ENCODE measurements around the gene ANKRD16. TPM values are rescaled to one million over a fixed set of nuclear protein-coding genes. Genes with fewer than 3 reads are reported as not detected.
A peak's percentile ranks its signal among the peaks of the same experiment; 100 is the strongest.
"Not testable (repeated sequence)": the region's sequence is repeated elsewhere in the genome, so short reads cannot be mapped to it uniquely, and the experiment has no call there.

Gene ANKRD16
- total RNA-seq, 1 donor from 2014 or later: 10.2 TPM

- not testable (repeated sequence) for DNase-seq (ENCODE audit: low spot score)
Measured at GRCh38 chr10:5836181-5836580, 53.5 kb downstream of the ANKRD16 start.

- no peak for DNase-seq (ENCODE audit: low spot score)
Measured at GRCh38 chr10:5835446-5836095, 54.1 kb downstream of the ANKRD16 start.

GRCh38 chr10:5833814-5834213 is 55.9 kb downstream of the ANKRD16 start:
- no peak for DNase-seq (ENCODE audit: low spot score)

- DNase-seq (ENCODE audit: low spot score): peak; percentile 77
Measured at GRCh38 chr10:5832946-5833345, 56.7 kb downstream of the ANKRD16 start.

GRCh38 chr10:5831446-5831782 is 58.3 kb downstream of the ANKRD16 start:
- no peak for DNase-seq (ENCODE audit: low spot score)

GRCh38 chr10:5830629-5831445 is 58.9 kb downstream of the ANKRD16 start:
- no peak for DNase-seq (ENCODE audit: low spot score)

- DNase-seq (ENCODE audit: low spot score): no peak
Measured at GRCh38 chr10:5829267-5829666, 60.4 kb downstream of the ANKRD16 start.

- no peak for DNase-seq (ENCODE audit: low spot score)
Measured at GRCh38 chr10:5828725-5829124, 61.0 kb downstream of the ANKRD16 start.

- no peak for DNase-seq (ENCODE audit: low spot score)
Measured at GRCh38 chr10:5827841-5828240, 61.9 kb downstream of the ANKRD16 start.

GRCh38 chr10:5826511-5826910 is 63.2 kb downstream of the ANKRD16 start:
- DNase-seq (ENCODE audit: low spot score): not testable (repeated sequence)

GRCh38 chr10:5818894-5819293 is 70.8 kb downstream of the ANKRD16 start:
- DNase-seq (ENCODE audit: low spot score): no peak

- no peak for DNase-seq (ENCODE audit: low spot score)
Measured at GRCh38 chr10:5818048-5818331, 71.7 kb downstream of the ANKRD16 start.

- DNase-seq (ENCODE audit: low spot score): no peak
Measured at GRCh38 chr10:5817322-5818047, 72.2 kb downstream of the ANKRD16 start.

- DNase-seq (ENCODE audit: low spot score): no peak
Measured at GRCh38 chr10:5816170-5816569, 73.5 kb downstream of the ANKRD16 start.

GRCh38 chr10:5814110-5815107 is 75.3 kb downstream of the ANKRD16 start:
- DNase-seq (ENCODE audit: low spot score): no peak

- peak; percentile 97 for DNase-seq (ENCODE audit: low spot score)
Measured at GRCh38 chr10:5813341-5814109, 76.2 kb downstream of the ANKRD16 start, which contains the start of gene GDI2. Gene GDI2 (minus strand): TSS chr10:5813434. CDS start chr10:5813258, 176 bp downstream.

- DNase-seq (ENCODE audit: low spot score): no peak
Measured at GRCh38 chr10:5813091-5813340, 76.7 kb downstream of the ANKRD16 start.

- peak; percentile 62 for DNase-seq (ENCODE audit: low spot score)
Measured at GRCh38 chr10:5812283-5813090, 77.2 kb downstream of the ANKRD16 start.
